ENCODE data around the gene SPOCK1.
A peak's percentile ranks its signal among the peaks of the same experiment; 100 is the strongest.

SPOCK1 gene

DNA sequence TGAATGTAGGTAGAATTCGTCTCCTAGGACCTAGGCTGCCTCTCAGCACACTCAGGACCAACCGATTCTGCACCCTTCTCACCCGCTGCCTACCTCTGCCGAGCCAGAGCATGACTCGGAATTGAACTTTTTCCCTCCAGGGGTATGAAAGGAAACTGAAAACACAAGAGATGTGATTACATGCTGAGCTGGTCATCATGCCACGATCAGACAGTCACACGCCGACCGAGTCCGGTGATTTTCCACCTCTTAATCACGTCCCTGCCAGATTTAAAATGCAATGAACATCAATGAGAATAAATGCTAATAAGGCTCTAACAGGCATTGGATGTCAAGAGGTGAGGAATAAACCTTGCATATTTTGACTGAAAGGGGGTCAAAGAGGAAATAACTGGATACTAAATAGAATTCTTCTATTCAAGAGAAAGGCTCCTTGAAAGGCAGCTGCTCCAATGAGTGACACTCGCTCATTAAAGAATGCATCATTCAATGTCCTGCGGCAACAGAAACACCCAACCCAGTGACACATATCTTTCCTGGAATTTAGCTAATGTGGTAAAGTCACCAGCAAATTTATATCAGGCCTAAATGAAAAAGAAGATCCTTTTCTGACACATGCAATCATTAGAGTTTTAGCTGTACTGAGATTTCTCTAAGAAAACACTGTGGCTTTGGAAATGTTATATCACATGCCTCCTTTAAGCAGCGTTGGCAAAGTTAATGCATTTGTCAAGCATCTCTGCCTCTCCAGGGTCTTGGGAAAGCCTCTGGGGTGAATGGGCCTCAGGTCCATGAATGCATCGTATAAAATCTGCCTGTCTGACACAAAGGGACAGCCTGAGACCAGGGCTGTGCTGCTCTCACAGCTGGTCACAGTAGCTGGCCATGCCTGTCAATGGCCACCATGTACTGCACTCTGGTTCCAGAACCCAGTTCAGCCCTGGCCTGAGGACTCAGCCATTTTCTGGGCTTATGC lies 128.7 kb downstream of the SPOCK1 start:
- H3K27me3 Mint-ChIP-seq (ENCODE audit: low read depth) = peaks cover 3% of the 10 kb centered on the region
- H3K27ac Mint-ChIP-seq = no peak overlapping the region
- peaks cover 20% of the 10 kb centered on the region for H3K4me1 Mint-ChIP-seq
- no peaks in the 10 kb centered on the region for H3K9me3 Mint-ChIP-seq
- TF ChIP-seq, protein P1, sequence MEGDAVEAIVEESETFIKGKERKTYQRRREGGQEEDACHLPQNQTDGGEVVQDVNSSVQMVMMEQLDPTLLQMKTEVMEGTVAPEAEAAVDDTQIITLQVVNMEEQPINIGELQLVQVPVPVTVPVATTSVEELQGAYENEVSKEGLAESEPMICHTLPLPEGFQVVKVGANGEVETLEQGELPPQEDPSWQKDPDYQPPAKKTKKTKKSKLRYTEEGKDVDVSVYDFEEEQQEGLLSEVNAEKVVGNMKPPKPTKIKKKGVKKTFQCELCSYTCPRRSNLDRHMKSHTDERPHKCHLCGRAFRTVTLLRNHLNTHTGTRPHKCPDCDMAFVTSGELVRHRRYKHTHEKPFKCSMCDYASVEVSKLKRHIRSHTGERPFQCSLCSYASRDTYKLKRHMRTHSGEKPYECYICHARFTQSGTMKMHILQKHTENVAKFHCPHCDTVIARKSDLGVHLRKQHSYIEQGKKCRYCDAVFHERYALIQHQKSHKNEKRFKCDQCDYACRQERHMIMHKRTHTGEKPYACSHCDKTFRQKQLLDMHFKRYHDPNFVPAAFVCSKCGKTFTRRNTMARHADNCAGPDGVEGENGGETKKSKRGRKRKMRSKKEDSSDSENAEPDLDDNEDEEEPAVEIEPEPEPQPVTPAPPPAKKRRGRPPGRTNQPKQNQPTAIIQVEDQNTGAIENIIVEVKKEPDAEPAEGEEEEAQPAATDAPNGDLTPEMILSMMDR (IDR thresholded peaks at IDR 0.05; ENCODE audit: unreplicated experiment in 3 of 3) = no peak
- H3K36me3 Mint-ChIP-seq (ENCODE audit: low read depth) = no peaks in the 10 kb centered on the region
- no peak overlapping the region for H3K4me3 Mint-ChIP-seq

DNA sequence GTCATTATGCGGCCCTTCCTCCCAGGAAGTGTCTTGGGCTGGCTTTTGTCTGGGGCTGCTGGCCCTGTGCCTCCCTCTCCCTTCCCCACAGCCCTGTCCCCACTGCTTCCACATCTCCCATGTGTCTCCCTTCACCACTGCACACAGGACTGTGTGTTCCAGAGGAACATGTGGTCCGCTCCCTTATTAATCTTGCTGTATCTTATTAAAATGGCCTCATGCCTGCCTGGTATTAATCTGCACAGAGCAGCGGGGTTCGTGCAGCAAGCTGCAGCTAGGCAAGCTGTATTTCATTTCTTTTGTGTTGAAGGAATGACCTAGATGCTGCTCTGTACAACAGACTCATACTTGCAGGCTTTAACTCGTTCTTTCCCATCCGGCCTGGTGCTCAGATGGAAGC lies 130.5 kb downstream of the SPOCK1 start:
- Mint-ChIP-seq H3K27me3 (ENCODE audit: low read depth) (peaks cover 3% of the 10 kb centered on the region), H3K4me3 (no peak overlapping the region), H3K9me3 (no peaks in the 10 kb centered on the region), H3K36me3 (ENCODE audit: low read depth) (no peaks in the 10 kb centered on the region), H3K27ac (no peak overlapping the region), H3K4me1 (peaks cover 15% of the 10 kb centered on the region)
- TF ChIP-seq, protein P1 (IDR thresholded peaks at IDR 0.05; ENCODE audit: unreplicated experiment in 3 of 3) = no peak

DNA sequence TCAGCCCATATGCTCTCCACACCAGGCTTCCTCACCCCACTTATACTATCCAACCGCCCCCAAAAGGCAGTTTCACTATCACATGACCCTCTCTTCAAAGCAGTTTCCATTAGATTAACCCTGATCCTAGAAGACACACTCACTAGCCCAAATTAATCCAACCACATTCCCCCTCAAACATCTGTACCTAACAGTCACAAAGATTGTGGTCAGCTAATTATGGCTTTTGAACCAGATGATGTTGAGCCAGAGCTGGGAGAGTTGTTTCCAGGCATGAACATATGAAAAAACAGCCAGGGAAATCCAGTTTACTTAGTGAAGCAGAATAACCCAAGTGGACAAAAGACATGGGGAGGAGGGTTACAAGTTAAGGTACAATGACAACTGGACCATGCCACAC lies 131.2 kb downstream of the SPOCK1 start:
- Mint-ChIP-seq H3K9me3 (no peaks in the 10 kb centered on the region), H3K27ac (no peak overlapping the region), H3K36me3 (ENCODE audit: low read depth) (no peaks in the 10 kb centered on the region), H3K4me3 (no peak overlapping the region), H3K27me3 (ENCODE audit: low read depth) (peaks cover 3% of the 10 kb centered on the region), H3K4me1 (peaks cover 14% of the 10 kb centered on the region)
- TF ChIP-seq, protein P1 (IDR thresholded peaks at IDR 0.05; ENCODE audit: unreplicated experiment in 3 of 3) = no peak

DNA sequence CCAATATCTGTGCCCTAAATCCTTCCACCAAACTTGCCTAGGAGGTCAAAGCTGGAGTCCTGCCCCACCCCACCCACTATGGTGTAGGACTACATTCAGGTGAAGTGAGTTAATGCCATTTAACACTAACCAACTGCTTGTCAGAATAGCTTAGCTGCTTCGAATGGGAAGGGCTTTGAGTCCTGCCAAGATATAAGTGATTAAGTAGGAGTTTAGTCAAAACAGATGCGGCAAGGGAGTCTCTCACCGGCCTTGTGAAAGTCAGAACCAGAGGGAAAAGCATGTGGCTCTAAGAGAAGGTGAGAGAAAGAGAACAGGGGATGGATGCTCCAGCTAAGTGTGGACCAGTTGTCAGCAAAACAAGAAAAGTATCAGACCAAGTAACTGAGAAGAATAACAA lies 132.6 kb downstream of the SPOCK1 start:
- TF ChIP-seq, protein P1 (IDR thresholded peaks at IDR 0.05; ENCODE audit: unreplicated experiment in 3 of 3) = no peak
- Mint-ChIP-seq H3K9me3 (no peaks in the 10 kb centered on the region), H3K27ac (peak overlapping the region in 1 of 3 experiments; percentile 6), H3K4me3 (no peak overlapping the region), H3K4me1 (peaks cover 14% of the 10 kb centered on the region), H3K27me3 (ENCODE audit: low read depth) (peaks cover 7% of the 10 kb centered on the region), H3K36me3 (ENCODE audit: low read depth) (no peaks in the 10 kb centered on the region)

DNA sequence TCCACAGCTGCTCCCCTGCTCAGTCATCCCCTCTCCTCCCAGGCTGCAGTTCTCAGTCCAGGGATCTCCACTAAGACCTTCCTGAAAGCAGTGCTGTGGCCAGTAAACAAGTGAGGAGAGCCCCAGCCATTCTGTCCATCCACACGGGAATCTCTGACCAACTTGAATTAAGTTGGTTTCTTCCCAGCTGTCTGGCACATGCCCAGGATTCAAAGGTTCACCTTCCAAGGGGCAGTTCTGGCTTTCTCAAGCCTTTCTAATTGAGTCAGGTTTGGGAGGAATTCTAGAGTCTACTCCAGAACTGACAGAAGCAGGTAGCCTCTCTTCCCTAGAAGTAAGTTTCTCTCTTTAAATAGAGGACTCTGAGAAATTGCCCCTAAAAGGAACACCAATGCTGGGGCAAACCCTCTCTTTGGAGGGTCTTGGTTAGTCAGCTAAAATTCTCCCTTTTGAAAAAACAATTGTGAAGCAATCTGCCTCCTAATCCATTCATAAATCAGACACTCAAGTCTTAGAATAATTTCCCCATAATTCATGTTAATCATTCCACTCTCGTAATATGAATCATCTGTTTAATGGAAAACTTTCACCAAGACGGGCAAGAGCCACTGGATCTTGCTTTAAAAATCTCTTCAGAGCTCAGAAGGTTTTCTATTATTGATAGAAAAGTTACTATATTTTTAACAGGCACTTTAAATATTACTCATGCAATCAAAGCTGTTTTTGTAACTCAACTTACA lies 133.8 kb downstream of the SPOCK1 start:
- Mint-ChIP-seq H3K9me3 (no peaks in the 10 kb centered on the region), H3K27me3 (ENCODE audit: low read depth) (peaks cover 14% of the 10 kb centered on the region), H3K36me3 (ENCODE audit: low read depth) (no peaks in the 10 kb centered on the region), H3K27ac (no peak overlapping the region), H3K4me3 (no peak overlapping the region), H3K4me1 (peaks cover 14% of the 10 kb centered on the region)
- TF ChIP-seq, protein P1 (IDR thresholded peaks at IDR 0.05; ENCODE audit: unreplicated experiment in 3 of 3) = no peak
